Measurements from ENCODE around the gene OTUD3.

Gene OTUD3

GRCh38 chr1:19858893-19859292, 23.3 kb upstream of the OTUD3 start:
- Histone ChIP-seq H3K4me3 (replicated peaks; ENCODE audit: low read depth, low read length) (no peak overlapping the region), H3K27me3 (replicated peaks; ENCODE audit: control insufficient read depth, insufficient read depth, low read length) (no peaks in the 10 kb centered on the region), H3K36me3 (ENCODE audit: control insufficient read depth, insufficient read depth, low read length) (no peaks in the 10 kb centered on the region)
- DNase-seq (ENCODE audit: extremely low read depth, insufficient read length), result peak; percentile 9
- no peak for TF ChIP-seq CTCF (IDR thresholded peaks at IDR 0.05; ENCODE audit: insufficient read depth, low read length, poor library complexity, severe bottlenecking)

DNA sequence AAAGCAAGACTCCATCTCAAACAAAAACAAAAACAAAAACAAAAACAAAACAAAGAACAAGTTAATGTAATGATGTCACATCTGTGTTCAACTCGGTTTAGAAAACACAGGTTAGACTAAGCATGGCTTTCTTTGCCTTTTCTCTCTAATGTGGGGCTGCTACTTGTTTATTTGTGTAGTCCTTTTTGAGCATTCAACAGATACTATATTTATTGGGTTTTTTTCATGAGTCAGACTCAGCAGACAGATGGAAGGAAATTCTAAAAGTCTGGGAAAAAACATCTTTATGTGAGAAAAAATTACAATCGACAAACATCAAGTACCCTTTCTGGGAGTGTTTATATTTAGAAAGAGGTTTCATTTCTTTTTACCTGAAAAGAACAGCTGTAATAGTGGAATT, 22.3 kb upstream of the OTUD3 start:
- Histone ChIP-seq H3K4me3 (replicated peaks; ENCODE audit: low read depth, low read length) (no peak overlapping the region), H3K27me3 (replicated peaks; ENCODE audit: control insufficient read depth, insufficient read depth, low read length) (no peaks in the 10 kb centered on the region), H3K36me3 (ENCODE audit: control insufficient read depth, insufficient read depth, low read length) (no peaks in the 10 kb centered on the region)
- no peak for DNase-seq (ENCODE audit: extremely low read depth, insufficient read length)
- TF ChIP-seq CTCF (IDR thresholded peaks at IDR 0.05; ENCODE audit: insufficient read depth, low read length, poor library complexity, severe bottlenecking), result no peak

- no peak for DNase-seq (ENCODE audit: extremely low read depth, insufficient read length)
- no peak for TF ChIP-seq CTCF (IDR thresholded peaks at IDR 0.05; ENCODE audit: insufficient read depth, low read length, poor library complexity, severe bottlenecking)
- no peaks in the 10 kb centered on the region for H3K36me3 ChIP-seq (ENCODE audit: control insufficient read depth, insufficient read depth, low read length)
- H3K27me3 ChIP-seq (replicated peaks; ENCODE audit: control insufficient read depth, insufficient read depth, low read length), result no peaks in the 10 kb centered on the region
- H3K4me3 ChIP-seq (replicated peaks; ENCODE audit: low read depth, low read length), result no peak overlapping the region
Observed at GRCh38 chr1:19860418-19860817, 21.8 kb upstream of the OTUD3 start.

DNA sequence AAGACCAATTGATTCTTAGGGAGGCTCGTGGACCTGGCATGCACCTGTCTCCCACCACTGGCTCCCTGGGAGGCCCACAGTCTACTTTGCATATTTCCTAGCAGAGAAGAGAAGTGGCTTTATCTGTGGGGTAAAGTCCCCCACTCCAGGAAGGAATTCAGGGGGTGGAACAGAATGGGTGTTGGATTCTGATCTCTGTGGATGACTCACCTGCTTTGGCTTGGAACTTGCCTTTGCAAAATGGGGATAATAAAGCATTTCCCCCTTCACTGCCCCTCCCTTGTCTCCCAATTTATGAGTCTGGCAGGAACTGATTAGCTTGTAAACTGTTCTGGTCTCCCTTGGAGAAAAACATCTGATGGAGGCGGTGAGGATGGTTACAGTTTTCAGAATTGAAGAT, 21.2 kb upstream of the OTUD3 start:
- TF ChIP-seq CTCF (IDR thresholded peaks at IDR 0.05; ENCODE audit: insufficient read depth, low read length, poor library complexity, severe bottlenecking), result no peak
- no peaks in the 10 kb centered on the region for H3K36me3 ChIP-seq (ENCODE audit: control insufficient read depth, insufficient read depth, low read length)
- H3K4me3 ChIP-seq (replicated peaks; ENCODE audit: low read depth, low read length), result no peak overlapping the region
- no peaks in the 10 kb centered on the region for H3K27me3 ChIP-seq (replicated peaks; ENCODE audit: control insufficient read depth, insufficient read depth, low read length)
- no peak for DNase-seq (ENCODE audit: extremely low read depth, insufficient read length)

- no peak overlapping the region for H3K4me3 ChIP-seq (replicated peaks; ENCODE audit: low read depth, low read length)
- no peak for TF ChIP-seq CTCF (IDR thresholded peaks at IDR 0.05; ENCODE audit: insufficient read depth, low read length, poor library complexity, severe bottlenecking)
- no peak for DNase-seq (ENCODE audit: extremely low read depth, insufficient read length)
- H3K36me3 ChIP-seq (ENCODE audit: control insufficient read depth, insufficient read depth, low read length), result no peaks in the 10 kb centered on the region
- H3K27me3 ChIP-seq (replicated peaks; ENCODE audit: control insufficient read depth, insufficient read depth, low read length), result no peaks in the 10 kb centered on the region
Observed at GRCh38 chr1:19861842-19862530, 20.2 kb upstream of the OTUD3 start.

- H3K4me3 ChIP-seq (replicated peaks; ENCODE audit: low read depth, low read length), result no peak overlapping the region
- TF ChIP-seq CTCF (IDR thresholded peaks at IDR 0.05; ENCODE audit: insufficient read depth, low read length, poor library complexity, severe bottlenecking), result no peak
- DNase-seq (ENCODE audit: extremely low read depth, insufficient read length), result no peak
Observed at GRCh38 chr1:19862944-19863343, 19.3 kb upstream of the OTUD3 start.

More at GRCh38 chr1:19862944-19863343, 19.3 kb upstream of the OTUD3 start:
- H3K27me3 ChIP-seq (replicated peaks; ENCODE audit: control insufficient read depth, insufficient read depth, low read length), result no peaks in the 10 kb centered on the region
- H3K36me3 ChIP-seq (ENCODE audit: control insufficient read depth, insufficient read depth, low read length), result no peaks in the 10 kb centered on the region

Data from GM06990 (cell line).